NT2/D1 (cell line): ENCODE data around the gene GPX2.

Experiments
- DNase-seq: peaks from one replicate; pipeline ENCODE4 v3.0.0-alpha.2; 2011; ENCODE audit warnings: low read depth, low spot score
- H3K27me3 ChIP-seq: 2 replicates; pipeline ENCODE4 v1.6.0; 2011; ENCODE audit warnings: mild to moderate bottlenecking; ENCODE audit not compliant: insufficient read length, insufficient read depth
- H3K36me3 ChIP-seq: 2 replicates; pipeline ENCODE4 v1.6.1; 2011; ENCODE audit warnings: mild to moderate bottlenecking, low read length, mixed read lengths; ENCODE audit not compliant: insufficient read depth, insufficient read length
- H3K4me1 ChIP-seq: 2 replicates; pipeline ENCODE4 v1.5.1; 2011; ENCODE audit not compliant: insufficient read depth, insufficient read length
- H3K4me3 ChIP-seq: 2 replicates; pipeline ENCODE4 v1.5.1; 2011; ENCODE audit warnings: low read depth; ENCODE audit not compliant: insufficient read length
- H3K9ac ChIP-seq: 2 replicates; pipeline ENCODE4 v1.6.0; 2011; ENCODE audit warnings: low read depth; ENCODE audit not compliant: insufficient read length
- H3K9me3 ChIP-seq: 2 replicates; pipeline ENCODE4 v1.5.1; 2011; ENCODE audit warnings: mild to moderate bottlenecking, low read length; ENCODE audit not compliant: insufficient read depth
- SUZ12 ChIP-seq: IDR thresholded peaks from 2 replicates; pipeline ENCODE4 v1.6.1; 2011; ENCODE audit not compliant: insufficient read length, insufficient read depth; ENCODE audit errors: extremely low read depth
- YY1 ChIP-seq: IDR thresholded peaks from 2 replicates; pipeline ENCODE4 v1.6.1; 2011; ENCODE audit not compliant: insufficient read length, insufficient read depth
- ZNF274 ChIP-seq: IDR thresholded peaks from 2 replicates; pipeline ENCODE4 v1.6.1; 2011; ENCODE audit warnings: mild to moderate bottlenecking, low read depth, low read length

Gene GPX2

GRCh38 chr14:64906022-64906421, 36.5 kb downstream of the GPX2 start:
- Histone ChIP-seq H3K9ac (no peak overlapping the region), H3K4me3 (no peak overlapping the region), H3K4me1 (no peaks in the 10 kb centered on the region), H3K9me3 (no peaks in the 10 kb centered on the region), H3K27me3 (no peaks in the 10 kb centered on the region), H3K36me3 (no peaks in the 10 kb centered on the region)
- no peak for TF ChIP-seq SUZ12
- TF ChIP-seq ZNF274 = no peak
- TF ChIP-seq YY1 = no peak
- DNase-seq = no peak

- H3K9ac ChIP-seq = no peak overlapping the region
- TF ChIP-seq SUZ12 (no peak), ZNF274 (no peak), YY1 (no peak)
- no peak overlapping the region for H3K4me3 ChIP-seq
- H3K4me1 ChIP-seq = no peaks in the 10 kb centered on the region
- H3K36me3 ChIP-seq = no peaks in the 10 kb centered on the region
- no peak for DNase-seq
- H3K9me3 ChIP-seq = no peaks in the 10 kb centered on the region
- no peaks in the 10 kb centered on the region for H3K27me3 ChIP-seq
Measured at GRCh38 chr14:64899958-64900357, 42.6 kb downstream of the GPX2 start.

GRCh38 chr14:64891839-64892375, 50.6 kb downstream of the GPX2 start:
- no peaks in the 10 kb centered on the region for H3K9me3 ChIP-seq
- H3K36me3 ChIP-seq = no peaks in the 10 kb centered on the region
- no peaks in the 10 kb centered on the region for H3K4me1 ChIP-seq
- no peaks in the 10 kb centered on the region for H3K27me3 ChIP-seq
- H3K9ac ChIP-seq = no peak overlapping the region
- no peak for DNase-seq
- TF ChIP-seq SUZ12 = no peak
- TF ChIP-seq YY1 = no peak
- no peak for TF ChIP-seq ZNF274
- no peak overlapping the region for H3K4me3 ChIP-seq

DNA sequence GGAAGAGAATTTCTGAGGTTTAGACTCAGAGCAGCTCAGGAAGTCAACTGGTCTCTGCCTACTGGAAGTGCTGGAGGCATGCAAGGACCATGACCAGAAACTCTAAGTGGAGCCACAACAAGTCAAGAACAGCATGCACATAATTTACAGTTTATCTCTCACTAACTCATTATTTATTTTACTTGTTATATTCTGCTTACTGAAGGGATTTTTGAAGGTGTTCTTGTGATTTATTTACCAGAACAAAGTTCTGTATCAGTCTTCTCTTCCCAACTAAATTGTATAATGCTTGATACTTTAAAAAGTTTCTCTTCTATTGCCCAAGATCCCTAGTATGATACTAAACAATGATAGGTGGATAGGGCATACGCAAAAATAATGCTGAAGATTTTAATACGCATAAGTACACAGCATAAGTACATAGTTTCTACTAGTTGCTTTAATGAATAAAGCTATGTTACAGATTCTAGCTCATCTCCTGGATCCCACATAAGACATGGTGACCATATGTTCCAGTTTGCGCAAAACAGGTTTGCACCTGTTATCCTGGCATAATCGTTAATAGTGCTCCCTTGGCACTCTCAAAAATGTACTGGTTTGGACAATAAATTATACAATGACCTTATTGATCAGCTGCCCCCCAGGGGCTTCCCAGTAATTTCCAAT, 51.2 kb downstream of the GPX2 start:
- Histone ChIP-seq H3K9ac (no peak overlapping the region), H3K36me3 (no peaks in the 10 kb centered on the region), H3K4me3 (no peak overlapping the region), H3K9me3 (no peaks in the 10 kb centered on the region), H3K27me3 (no peaks in the 10 kb centered on the region), H3K4me1 (no peaks in the 10 kb centered on the region)
- no peak for DNase-seq
- TF ChIP-seq YY1 = no peak
- no peak for TF ChIP-seq ZNF274
- TF ChIP-seq SUZ12 = no peak

DNA sequence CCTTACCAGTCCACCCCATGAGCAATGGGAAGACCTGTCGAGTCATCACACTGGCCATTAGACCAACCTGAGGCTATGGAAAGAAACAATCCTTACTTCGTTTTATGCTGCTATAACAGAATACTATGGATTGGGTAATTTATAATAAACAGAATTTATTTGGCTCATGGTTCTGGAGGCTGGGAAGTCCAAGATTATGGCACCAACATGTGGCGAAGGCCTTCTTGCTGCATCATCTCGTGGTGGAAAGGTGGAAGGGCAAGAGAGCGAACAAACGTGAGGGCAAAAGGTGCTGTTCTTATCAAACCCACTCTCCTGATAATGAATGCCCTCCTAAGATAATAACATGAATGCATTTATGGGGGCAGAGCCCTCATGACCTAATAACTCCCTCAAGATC, 53.2 kb downstream of the GPX2 start:
- H3K27me3 ChIP-seq = no peaks in the 10 kb centered on the region
- no peak overlapping the region for H3K4me3 ChIP-seq
- no peaks in the 10 kb centered on the region for H3K9me3 ChIP-seq
- no peak for DNase-seq
- H3K36me3 ChIP-seq = no peaks in the 10 kb centered on the region
- no peaks in the 10 kb centered on the region for H3K4me1 ChIP-seq
- H3K9ac ChIP-seq = no peak overlapping the region
- TF ChIP-seq YY1 (no peak), SUZ12 (no peak), ZNF274 (no peak)
